GM21717 (cell line): ENCODE results near the gene KCNG2.

Experiments
- ATAC-seq: cut with Tn5 transposase; IDR thresholded peaks from one replicate; pipeline ENCODE4 v1.9.1; 2021; ENCODE audit warnings: mild to moderate bottlenecking, moderate library complexity; ENCODE audit not compliant: unreplicated experiment

KCNG2 gene

GRCh38 chr18:79901665-79902064 lies 103.9 kb downstream of the KCNG2 start:
- ATAC-seq: no peak

- ATAC-seq: no peak
These were observed 104.3 kb downstream of the KCNG2 start for GRCh38 chr18:79902075-79902474.

- no peak for ATAC-seq
These were observed 104.9 kb downstream of the KCNG2 start for GRCh38 chr18:79902640-79903039.

- no peak for ATAC-seq
These were observed 105.4 kb downstream of the KCNG2 start for GRCh38 chr18:79903071-79903635.

GRCh38 chr18:79903787-79904356 lies 106.1 kb downstream of the KCNG2 start:
- no peak for ATAC-seq

GRCh38 chr18:79904357-79905147 lies 106.8 kb downstream of the KCNG2 start:
- ATAC-seq: no peak

GRCh38 chr18:79905389-79905911 lies 107.7 kb downstream of the KCNG2 start:
- no peak for ATAC-seq

- ATAC-seq: no peak
These were observed 108.3 kb downstream of the KCNG2 start for GRCh38 chr18:79905993-79906392.

GRCh38 chr18:79906706-79907105 lies 109.0 kb downstream of the KCNG2 start:
- no peak for ATAC-seq

- ATAC-seq: no peak
These were observed 113.0 kb downstream of the KCNG2 start for GRCh38 chr18:79910563-79911343.

GRCh38 chr18:79911344-79912270 lies 113.9 kb downstream of the KCNG2 start:
- no peak for ATAC-seq

- no peak for ATAC-seq
These were observed 114.8 kb downstream of the KCNG2 start for GRCh38 chr18:79912409-79912991.

- no peak for ATAC-seq
These were observed 115.5 kb downstream of the KCNG2 start for GRCh38 chr18:79912994-79913831.

- no peak for ATAC-seq
These were observed 116.9 kb downstream of the KCNG2 start for GRCh38 chr18:79914614-79915160.

GRCh38 chr18:79915161-79916127 lies 117.7 kb downstream of the KCNG2 start:
- ATAC-seq: no peak

GRCh38 chr18:79916128-79916494 lies 118.4 kb downstream of the KCNG2 start:
- ATAC-seq: no peak

GRCh38 chr18:79916546-79917168 lies 118.9 kb downstream of the KCNG2 start:
- no peak for ATAC-seq
